HepG2 (cell line): ENCODE measurements around the gene FAM83D. TPM values are rescaled to one million over a fixed set of nuclear protein-coding genes. Genes with fewer than 3 reads are reported as not detected.

Experiments
- ARID4A ChIP-seq: sonication (generic); formaldehyde crosslinking; IDR thresholded peaks from 2 replicates; pipeline ENCODE4 v1.5.0; 2020; ENCODE audit warnings: mild to moderate bottlenecking, missing genetic modification reagents, borderline replicate concordance
- ATRX ChIP-seq: sonication (generic); formaldehyde crosslinking; IDR thresholded peaks from 2 replicates; pipeline ENCODE4 v1.4.0; 2020; ENCODE audit warnings: missing genetic modification reagents, borderline replicate concordance
- BCL6 ChIP-seq: IDR thresholded peaks from 2 replicates; pipeline ENCODE4 v1.6.1; 2016; ENCODE audit warnings: missing genetic modification reagents, missing compliant biosample characterization
- FOSL1 ChIP-seq: sonication (generic); formaldehyde crosslinking; IDR thresholded peaks from 2 replicates; pipeline ENCODE4 v1.9.0; 2021; ENCODE audit warnings: missing genetic modification reagents, borderline replicate concordance
- HDAC6 ChIP-seq: fragments of 200-600 bp; sonication (generic); IDR thresholded peaks from 2 replicates; pipeline ENCODE4 v1.7.0; 2017; ENCODE audit warnings: mild to moderate bottlenecking, antibody characterized with exemption, low read length, low read depth
- IRF9 ChIP-seq: sonication (generic); formaldehyde crosslinking; IDR thresholded peaks from 2 replicates; pipeline ENCODE4 v1.8.0; 2022; ENCODE audit warnings: missing genetic modification reagents, mild to moderate bottlenecking, borderline replicate concordance
- JUN ChIP-seq: sonication (generic); formaldehyde crosslinking; IDR thresholded peaks from 2 replicates; pipeline ENCODE4 v1.4.0; 2020; ENCODE audit warnings: mild to moderate bottlenecking, missing genetic modification reagents
- KDM6A ChIP-seq: IDR thresholded peaks from 2 replicates; pipeline ENCODE4 v1.6.1; 2016; ENCODE audit warnings: low read depth
- KLF13 ChIP-seq: sonication (generic); formaldehyde crosslinking; IDR thresholded peaks from 2 replicates; pipeline ENCODE4 v1.4.0; 2020; ENCODE audit warnings: mild to moderate bottlenecking, missing genetic modification reagents
- PHB2 ChIP-seq: fragments of 450-650 bp; IDR thresholded peaks from 2 replicates; pipeline ENCODE4 v1.6.1; 2018; ENCODE audit not compliant: partially characterized antibody
- PPARG ChIP-seq: conservative IDR thresholded peaks from 2 replicates; pipeline ENCODE4 v1.6.1; 2016; ENCODE audit warnings: missing biosample characterization, missing genetic modification reagents
- REXO4 ChIP-seq: sonication (generic); formaldehyde crosslinking; IDR thresholded peaks from 2 replicates; pipeline ENCODE4 v1.8.0; 2022; ENCODE audit warnings: missing genetic modification reagents, mild to moderate bottlenecking, borderline replicate concordance
- SIX1 ChIP-seq: sonication (generic); formaldehyde crosslinking; IDR thresholded peaks from 2 replicates; pipeline ENCODE4 v1.4.0; 2020; ENCODE audit warnings: missing genetic modification reagents, borderline replicate concordance
- SRSF9 ChIP-seq: fragments of 200-400 bp; formaldehyde crosslinking; IDR thresholded peaks from 2 replicates; pipeline ENCODE4 v1.6.1; 2018; ENCODE audit warnings: borderline replicate concordance, mild to moderate bottlenecking, low read depth, low read length; ENCODE audit not compliant: insufficient read depth, poor library complexity, severe bottlenecking
- STAG1 ChIP-seq: sonication (generic); formaldehyde crosslinking; IDR thresholded peaks from 2 replicates; pipeline ENCODE4 v1.4.0; 2020; ENCODE audit warnings: missing genetic modification reagents
- ZBTB8A ChIP-seq: sonication (generic); formaldehyde crosslinking; IDR thresholded peaks from 2 replicates; pipeline ENCODE4 v1.4.0; 2020; ENCODE audit warnings: mild to moderate bottlenecking, low read depth, missing genetic modification reagents, borderline replicate concordance
- ZFX ChIP-seq: sonication (generic); formaldehyde crosslinking; IDR thresholded peaks from 2 replicates; pipeline ENCODE4 v1.4.0; 2020; ENCODE audit warnings: mild to moderate bottlenecking, low read depth, missing genetic modification reagents, moderate library complexity
- ZMAT5 ChIP-seq: sonication (generic); formaldehyde crosslinking; IDR thresholded peaks from 2 replicates; pipeline ENCODE4 v1.5.0; 2020; ENCODE audit warnings: mild to moderate bottlenecking, low read depth, missing genetic modification reagents, borderline replicate concordance
- ZNF3 ChIP-seq: IDR thresholded peaks from 2 replicates; pipeline ENCODE4 v1.7.0; 2017; ENCODE audit warnings: inconsistent platforms
- ZNF484 ChIP-seq: sonication (generic); formaldehyde crosslinking; IDR thresholded peaks from 2 replicates; pipeline ENCODE4 v1.5.1; 2020; ENCODE audit warnings: mild to moderate bottlenecking, low read depth, missing genetic modification reagents, borderline replicate concordance
- ZNF7 ChIP-seq: IDR thresholded peaks from 2 replicates; pipeline ENCODE4 v1.6.1; 2016; ENCODE audit warnings: missing biosample characterization, missing genetic modification reagents
- ZZZ3 ChIP-seq: sonication (generic); formaldehyde crosslinking; IDR thresholded peaks from 2 replicates; pipeline ENCODE4 v1.4.0; 2020; ENCODE audit warnings: missing genetic modification reagents, mild to moderate bottlenecking, borderline replicate concordance
- polyA plus RNA-seq, 8 experiments: library from polyadenylated mRNA; depleted of rRNA in 3 of 8; stranded (reverse) in 7 of 8; unstranded in 1 of 8; fragments of >200 nt; fragmentation: Illumina TruSeq in 4 of 8; extraction: Trizol in 4 of 8; gene quantifications; 2 replicates each; pipeline versions ENCODE4 v1.2.1 to v1.2.3, GENCODE V29; 2011 to 2016; ENCODE audit warnings: low read depth in 4 of 8, missing spikeins in 1 of 8, mixed read lengths in 1 of 8; ENCODE audit not compliant: insufficient read depth in 1 of 8
- total RNA-seq, 5 experiments: library from RNA; depleted of rRNA; stranded (reverse); fragments of >200 nt; fragmentation: Illumina TruSeq; extraction: Trizol; gene quantifications; 2 replicates each; pipeline ENCODE4 v1.2.3, GENCODE V29; 2016; ENCODE audit warnings: low read depth in 1 of 5
- TF ChIP-seq, protein P1 (sequence below): sonication (generic); formaldehyde crosslinking; IDR thresholded peaks from 2 replicates; pipeline ENCODE4 v1.8.1; 2023; ENCODE audit warnings: mild to moderate bottlenecking, missing genetic modification reagents

FAM83D gene
- total and polyA plus RNA-seq, 2 of the 13 experiments (the other 11 are each of a cell fraction or from before 2014, with no cell fraction given), result 51.4 to 64.0 TPM

- peak; percentile 97 for TF ChIP-seq IRF9 (CRISPR knock-in tag)
- TF ChIP-seq PHB2, result no peak
- TF ChIP-seq SIX1, result 0 out of 2 replicates have a peak, but pooled peaks have one; percentile 8
- no peak for TF ChIP-seq ZNF3 (CRISPR knock-in tag)
- no peak for TF ChIP-seq REXO4 (CRISPR knock-in tag)
- TF ChIP-seq HDAC6, result no peak
- peak; percentile 71; the same call in 1 of the 2 replicates for TF ChIP-seq KDM6A (CRISPR knock-in tag)
- TF ChIP-seq ZFX (CRISPR knock-in tag), result peak; percentile 99
- TF ChIP-seq, protein P1, sequence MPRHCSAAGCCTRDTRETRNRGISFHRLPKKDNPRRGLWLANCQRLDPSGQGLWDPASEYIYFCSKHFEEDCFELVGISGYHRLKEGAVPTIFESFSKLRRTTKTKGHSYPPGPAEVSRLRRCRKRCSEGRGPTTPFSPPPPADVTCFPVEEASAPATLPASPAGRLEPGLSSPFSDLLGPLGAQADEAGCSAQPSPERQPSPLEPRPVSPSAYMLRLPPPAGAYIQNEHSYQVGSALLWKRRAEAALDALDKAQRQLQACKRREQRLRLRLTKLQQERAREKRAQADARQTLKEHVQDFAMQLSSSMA (CRISPR knock-in tag), result no peak
- TF ChIP-seq STAG1, result peak; percentile 64
- peak; percentile 93 for TF ChIP-seq PPARG
- TF ChIP-seq BCL6 (CRISPR knock-in tag), result peak; percentile 50
- TF ChIP-seq ZBTB8A, result 0 out of 2 replicates have a peak, but pooled peaks have one; percentile 28
- TF ChIP-seq JUN, result peak; percentile 80
- no peak for TF ChIP-seq FOSL1 (CRISPR knock-in tag)
- peak; percentile 72; the same call in 1 of the 2 replicates for TF ChIP-seq ZZZ3 (CRISPR knock-in tag)
- no peak for TF ChIP-seq SRSF9
- peak; percentile 99 for TF ChIP-seq ARID4A (CRISPR knock-in tag)
- no peak for TF ChIP-seq ZMAT5
- TF ChIP-seq KLF13 (CRISPR knock-in tag), result peak; percentile 93
- TF ChIP-seq ATRX, result no peak
- peak; percentile 45; the same call in 1 of the 2 replicates for TF ChIP-seq ZNF7 (CRISPR knock-in tag)
- peak; percentile 79; the same call in 1 of the 2 replicates for TF ChIP-seq ZNF484
Measured at GRCh38 chr20:38962044-38962927, 36.1 kb downstream of the FAM83D start, which contains the start of gene DHX35 (continued).
